ENCODE measurements around the gene DSG3. TPM values are rescaled to one million over a fixed set of nuclear protein-coding genes. Genes with fewer than 3 reads are reported as not detected.

DSG3 gene
- total and polyA plus RNA-seq, 2 of the 13 experiments (the other 11 are each of a cell fraction or from before 2014, with no cell fraction given), result not detected

DNA sequence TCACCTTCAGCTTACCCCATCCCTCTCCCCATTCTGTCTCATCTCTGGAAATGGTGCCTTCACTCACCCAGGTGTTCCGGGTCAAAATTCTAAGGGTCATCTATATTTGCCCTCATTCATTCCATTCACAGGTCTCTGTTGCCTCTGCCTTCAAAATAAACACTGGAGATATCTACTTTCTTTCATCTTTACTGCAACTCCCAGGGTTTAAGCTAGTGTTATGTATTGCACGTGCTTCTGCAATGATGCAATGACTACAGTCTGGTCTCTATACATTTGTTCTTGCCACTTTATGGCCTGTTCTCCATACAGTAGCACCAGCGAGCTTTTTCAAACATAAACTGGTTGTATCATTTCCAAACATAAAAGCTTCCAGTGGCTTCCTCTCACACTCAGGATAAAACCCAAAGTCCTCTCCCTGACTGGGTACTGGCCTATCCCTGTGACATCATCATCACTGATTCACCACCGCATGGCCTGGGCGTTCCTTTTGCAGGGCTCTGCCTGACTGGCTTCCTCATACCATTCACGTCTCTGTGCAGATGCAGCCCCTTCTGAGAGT, 64.7 kb downstream of the DSG3 start (continued):
- TF ChIP-seq, protein P1, sequence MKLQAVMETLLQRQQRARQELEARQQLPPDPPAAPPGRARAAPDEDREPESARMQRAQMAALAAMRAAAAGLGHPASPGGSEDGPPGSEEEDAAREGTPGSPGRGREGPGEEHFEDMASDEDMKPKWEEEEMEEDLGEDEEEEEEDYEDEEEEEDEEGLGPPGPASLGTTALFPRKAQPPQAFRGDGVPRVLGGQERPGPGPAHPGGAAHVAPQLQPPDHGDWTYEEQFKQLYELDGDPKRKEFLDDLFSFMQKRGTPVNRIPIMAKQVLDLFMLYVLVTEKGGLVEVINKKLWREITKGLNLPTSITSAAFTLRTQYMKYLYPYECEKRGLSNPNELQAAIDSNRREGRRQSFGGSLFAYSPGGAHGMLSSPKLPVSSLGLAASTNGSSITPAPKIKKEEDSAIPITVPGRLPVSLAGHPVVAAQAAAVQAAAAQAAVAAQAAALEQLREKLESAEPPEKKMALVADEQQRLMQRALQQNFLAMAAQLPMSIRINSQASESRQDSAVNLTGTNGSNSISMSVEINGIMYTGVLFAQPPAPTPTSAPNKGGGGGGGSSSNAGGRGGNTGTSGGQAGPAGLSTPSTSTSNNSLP (IDR thresholded peaks at IDR 0.05; ENCODE audit: low read depth, low read length), result peak; percentile 78
- TF ChIP-seq EED (CRISPR knock-in tag; IDR thresholded peaks at IDR 0.05) (no peak), ZMYM2 (CRISPR knock-in tag; IDR thresholded peaks at IDR 0.05) (peak; percentile 90), ZNF180 (CRISPR knock-in tag; IDR thresholded peaks at IDR 0.05; ENCODE audit: borderline replicate concordance, low read depth) (no peak), KAT8 (CRISPR knock-in tag; IDR thresholded peaks at IDR 0.05) (peak; percentile 85), MBD4 (IDR thresholded peaks at IDR 0.05; ENCODE audit: borderline replicate concordance, low read length) (peak; percentile 64; the same call in 1 of the 2 replicates), KDM2A (CRISPR knock-in tag; IDR thresholded peaks at IDR 0.05; ENCODE audit: borderline replicate concordance, low read depth) (peak; percentile 39; the same call in 1 of the 2 replicates), KDM4B (CRISPR knock-in tag; IDR thresholded peaks at IDR 0.05) (0 out of 2 replicates have a peak, but pooled peaks have one; percentile 31), SMYD3 (CRISPR knock-in tag; IDR thresholded peaks at IDR 0.05) (peak; percentile 95), XRCC5 (optimal IDR thresholded peaks at IDR 0.05; ENCODE audit: low read length) (peak; percentile 39), ZBTB8A (CRISPR knock-in tag; IDR thresholded peaks at IDR 0.05; ENCODE audit: borderline replicate concordance, low read depth) (no peak), EHMT2 (IDR thresholded peaks at IDR 0.05; ENCODE audit: borderline replicate concordance, low read depth, low read length) (peak; percentile 82; the same call in 1 of the 2 replicates), ZNF207 (IDR thresholded peaks at IDR 0.05; ENCODE audit: borderline replicate concordance) (no peak), ZNF557 (CRISPR knock-in tag; IDR thresholded peaks at IDR 0.05) (peak; percentile 57), SIX1 (CRISPR knock-in tag; IDR thresholded peaks at IDR 0.05; ENCODE audit: borderline replicate concordance) (peak; percentile 57; the same call in 1 of the 2 replicates), CHD4 (IDR thresholded peaks at IDR 0.05; ENCODE audit: borderline replicate concordance, low read length) (peak; percentile 53; the same call in 1 of the 2 replicates), TCF7L2 (IDR thresholded peaks at IDR 0.05; ENCODE audit: low read depth, low read length) (peak; percentile 84), FOSL2 (CRISPR knock-in tag; IDR thresholded peaks at IDR 0.05) (peak; percentile 92), POLR2AphosphoS5 (IDR thresholded peaks at IDR 0.05; ENCODE audit: low read depth, low read length) (no peak), ZNF775 (CRISPR knock-in tag; IDR thresholded peaks at IDR 0.05; ENCODE audit: borderline replicate concordance) (no peak), ZBTB38 (CRISPR knock-in tag; IDR thresholded peaks at IDR 0.05) (no peak), NFRKB (IDR thresholded peaks at IDR 0.05) (no peak), NCOA1 (CRISPR knock-in tag; IDR thresholded peaks at IDR 0.05) (peak; percentile 90; the same call in 1 of the 2 replicates), ISL2 (CRISPR knock-in tag; IDR thresholded peaks at IDR 0.05) (peak; percentile 98), SALL2 (CRISPR knock-in tag; IDR thresholded peaks at IDR 0.05) (0 out of 2 replicates have a peak, but pooled peaks have one; percentile 52)
- TF ChIP-seq, protein P2, sequence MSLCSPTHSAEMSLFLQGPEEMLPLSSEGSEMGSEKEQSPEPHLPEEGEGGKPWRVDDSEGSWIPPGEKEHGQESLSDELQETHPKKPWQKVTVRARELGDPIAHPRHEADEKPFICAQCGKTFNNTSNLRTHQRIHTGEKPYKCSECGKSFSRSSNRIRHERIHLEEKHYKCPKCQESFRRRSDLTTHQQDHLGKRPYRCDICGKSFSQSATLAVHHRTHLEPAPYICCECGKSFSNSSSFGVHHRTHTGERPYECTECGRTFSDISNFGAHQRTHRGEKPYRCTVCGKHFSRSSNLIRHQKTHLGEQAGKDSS (CRISPR knock-in tag; IDR thresholded peaks at IDR 0.05; ENCODE audit: borderline replicate concordance, low read depth), result peak; percentile 56; the same call in 1 of the 2 replicates
- TF ChIP-seq, protein P3, sequence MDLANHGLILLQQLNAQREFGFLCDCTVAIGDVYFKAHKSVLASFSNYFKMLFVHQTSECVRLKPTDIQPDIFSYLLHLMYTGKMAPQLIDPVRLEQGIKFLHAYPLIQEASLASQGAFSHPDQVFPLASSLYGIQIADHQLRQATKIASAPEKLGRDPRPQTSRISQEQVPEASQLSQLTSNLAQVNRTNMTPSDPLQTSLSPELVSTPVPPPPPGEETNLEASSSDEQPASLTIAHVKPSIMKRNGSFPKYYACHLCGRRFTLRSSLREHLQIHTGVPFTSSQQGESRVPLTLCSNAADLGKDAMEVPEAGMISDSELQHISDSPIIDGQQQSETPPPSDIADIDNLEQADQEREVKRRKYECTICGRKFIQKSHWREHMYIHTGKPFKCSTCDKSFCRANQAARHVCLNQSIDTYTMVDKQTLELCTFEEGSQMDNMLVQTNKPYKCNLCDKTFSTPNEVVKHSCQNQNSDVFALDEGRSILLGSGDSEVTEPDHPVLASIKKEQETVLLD (CRISPR knock-in tag; IDR thresholded peaks at IDR 0.05; ENCODE audit: low read depth), result peak; percentile 70; the same call in 1 of the 2 replicates
- TF ChIP-seq, protein P4, sequence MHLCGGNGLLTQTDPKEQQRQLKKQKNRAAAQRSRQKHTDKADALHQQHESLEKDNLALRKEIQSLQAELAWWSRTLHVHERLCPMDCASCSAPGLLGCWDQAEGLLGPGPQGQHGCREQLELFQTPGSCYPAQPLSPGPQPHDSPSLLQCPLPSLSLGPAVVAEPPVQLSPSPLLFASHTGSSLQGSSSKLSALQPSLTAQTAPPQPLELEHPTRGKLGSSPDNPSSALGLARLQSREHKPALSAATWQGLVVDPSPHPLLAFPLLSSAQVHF (CRISPR knock-in tag; IDR thresholded peaks at IDR 0.05), result peak; percentile 56; the same call in 1 of the 2 replicates
